Duodenal mucosa (tissue), 2 donors: ENCODE measurements around the gene TSC22D2.

Experiments
- H3K27ac ChIP-seq: one replicate; pipeline ENCODE4 v1.7.0; 2013; ENCODE audit warnings: low read depth, low read length
- H3K27me3 ChIP-seq, 2 donors: one replicate each; pipeline ENCODE4 v1.7.0; 2013; ENCODE audit warnings: low read length in 2 of 2, control low read depth in 1 of 2; ENCODE audit not compliant: insufficient read depth in 2 of 2, control insufficient read depth in 1 of 2
- H3K36me3 ChIP-seq, 2 donors: one replicate each; pipeline ENCODE4 v1.7.0; 2013; ENCODE audit warnings: low read length in 2 of 2, control low read depth in 1 of 2; ENCODE audit not compliant: insufficient read depth in 2 of 2, control insufficient read depth in 1 of 2
- H3K4me1 ChIP-seq, 2 donors: one replicate each; pipeline ENCODE4 v1.7.0; 2013; ENCODE audit warnings: low read length in 2 of 2, control low read depth in 1 of 2; ENCODE audit not compliant: insufficient read depth in 2 of 2, control insufficient read depth in 1 of 2
- H3K4me3 ChIP-seq, 2 donors: one replicate each; pipeline ENCODE4 v1.7.0; 2013; ENCODE audit warnings: low read length in 2 of 2, low read depth in 1 of 2
- H3K9ac ChIP-seq, 2 donors: one replicate each; pipeline ENCODE4 v1.7.0; 2013; ENCODE audit warnings: low read length in 2 of 2, low read depth in 1 of 2
- H3K9me3 ChIP-seq, 2 donors: one replicate each; pipeline ENCODE4 v1.7.0; 2013; ENCODE audit warnings: low read length in 2 of 2, control low read depth in 1 of 2; ENCODE audit not compliant: control insufficient read depth in 1 of 2

Gene TSC22D2

GRCh38 chr3:150401285-150401684 is 6.8 kb upstream of the TSC22D2 start:
- Histone ChIP-seq H3K4me3 (no peak overlapping the region), H3K9me3 (no peaks in the 10 kb centered on the region), H3K27me3 (no peaks in the 10 kb centered on the region), H3K27ac (no peak overlapping the region), H3K36me3 (no peaks in the 10 kb centered on the region), H3K4me1 (peaks cover 0 to 3% of the 10 kb centered on the region in 2 donors), H3K9ac (no peak overlapping the region)

GRCh38 chr3:150402217-150402616 is 5.9 kb upstream of the TSC22D2 start:
- H3K27ac ChIP-seq = no peak overlapping the region
- H3K4me3 ChIP-seq = no peak overlapping the region
- peaks cover 0 to 5% of the 10 kb centered on the region in 2 donors for H3K4me1 ChIP-seq
- no peak overlapping the region for H3K9ac ChIP-seq
- no peaks in the 10 kb centered on the region for H3K27me3 ChIP-seq
- H3K9me3 ChIP-seq = no peaks in the 10 kb centered on the region
- H3K36me3 ChIP-seq = no peaks in the 10 kb centered on the region

- no peaks in the 10 kb centered on the region for H3K27me3 ChIP-seq
- H3K4me3 ChIP-seq = no peak overlapping the region
- H3K4me1 ChIP-seq = peaks cover 0 to 6% of the 10 kb centered on the region in 2 donors
- H3K27ac ChIP-seq = no peak overlapping the region
- no peak overlapping the region for H3K9ac ChIP-seq
- no peaks in the 10 kb centered on the region for H3K9me3 ChIP-seq
- H3K36me3 ChIP-seq = no peaks in the 10 kb centered on the region
Measured at GRCh38 chr3:150404023-150404422, 4.1 kb upstream of the TSC22D2 start.

- Histone ChIP-seq H3K9me3 (no peaks in the 10 kb centered on the region), H3K9ac (peak overlapping the region; percentile 86 to 100), H3K27me3 (no peaks in the 10 kb centered on the region), H3K36me3 (no peaks in the 10 kb centered on the region), H3K4me3 (peak overlapping the region; percentile 86 to 94), H3K4me1 (peaks cover 0 to 6% of the 10 kb centered on the region in 2 donors), H3K27ac (peak overlapping the region; percentile 93)
Measured at GRCh38 chr3:150407051-150407807, 869 bp upstream of the TSC22D2 start.

- H3K9me3 ChIP-seq = no peaks in the 10 kb centered on the region
- peak overlapping the region; percentile 86 to 94 for H3K4me3 ChIP-seq
- H3K27me3 ChIP-seq = no peaks in the 10 kb centered on the region
- peaks cover 2 to 6% of the 10 kb centered on the region in 2 donors for H3K4me1 ChIP-seq
- H3K9ac ChIP-seq = peak overlapping the region; percentile 86 to 100
- peak overlapping the region; percentile 100 for H3K27ac ChIP-seq
- no peaks in the 10 kb centered on the region for H3K36me3 ChIP-seq
Measured at GRCh38 chr3:150407808-150408220, 284 bp upstream of the TSC22D2 start.

- peaks cover 9 to 13% of the 10 kb centered on the region in 2 donors for H3K4me1 ChIP-seq
- H3K4me3 ChIP-seq = peak overlapping the region; percentile 94 to 99
- peak overlapping the region; percentile 99 to 100 for H3K9ac ChIP-seq
- no peaks in the 10 kb centered on the region for H3K27me3 ChIP-seq
- H3K9me3 ChIP-seq = no peaks in the 10 kb centered on the region
- peak overlapping the region; percentile 100 for H3K27ac ChIP-seq
- H3K36me3 ChIP-seq = no peaks in the 10 kb centered on the region
Measured at GRCh38 chr3:150409125-150409511, 1.0 kb downstream of the TSC22D2 start.

GRCh38 chr3:150409512-150410310 is 1.6 kb downstream of the TSC22D2 start:
- Histone ChIP-seq H3K4me1 (peaks cover 15 to 16% of the 10 kb centered on the region in 2 donors), H3K9me3 (no peaks in the 10 kb centered on the region), H3K9ac (peak overlapping the region; percentile 99 to 100), H3K36me3 (no peaks in the 10 kb centered on the region), H3K27me3 (no peaks in the 10 kb centered on the region), H3K27ac (peak overlapping the region; percentile 100), H3K4me3 (peak overlapping the region; percentile 94 to 99)

- Histone ChIP-seq H3K27me3 (no peaks in the 10 kb centered on the region), H3K4me3 (peak overlapping the region; percentile 94 to 99), H3K36me3 (peaks cover 0 to 2% of the 10 kb centered on the region in 2 donors), H3K9ac (peak overlapping the region; percentile 99 to 100), H3K4me1 (peaks cover 20 to 21% of the 10 kb centered on the region in 2 donors), H3K27ac (peak overlapping the region; percentile 100), H3K9me3 (no peaks in the 10 kb centered on the region)
Measured at GRCh38 chr3:150410311-150411105, 2.4 kb downstream of the TSC22D2 start.

- Histone ChIP-seq H3K9me3 (no peaks in the 10 kb centered on the region), H3K4me3 (peak overlapping the region; percentile 94 to 99), H3K9ac (peak overlapping the region; percentile 99 to 100), H3K27me3 (no peaks in the 10 kb centered on the region), H3K27ac (peak overlapping the region; percentile 100), H3K4me1 (peaks cover 20 to 26% of the 10 kb centered on the region in 2 donors), H3K36me3 (peaks cover 0 to 3% of the 10 kb centered on the region in 2 donors)
Measured at GRCh38 chr3:150411106-150411460, 3.0 kb downstream of the TSC22D2 start.
